G401 (cell line): ENCODE measurements around the gene HBE1. TPM values are rescaled to one million over a fixed set of nuclear protein-coding genes. Genes with fewer than 3 reads are reported as not detected.

Experiments
- DNase-seq: peaks from one replicate; pipeline ENCODE4 v3.0.0-alpha.2; 2015; ENCODE audit warnings: low spot score
- in situ Hi-C: cut with HindIII; loops from 2 replicates; pipeline ENCODE4 v1.10.0; 2016; ENCODE audit warnings: low sequenced_read_pairs, mixed read lengths
- total RNA-seq: library from RNA; depleted of rRNA; stranded (reverse); fragments of >200 nt; shearing (Covaris generic); gene quantifications from 2 replicates; pipeline ENCODE4 v1.2.3, GENCODE V29; 2014

The HBE1 gene
- total RNA-seq, 1 experiment from 2014 or later = not detected

DNA sequence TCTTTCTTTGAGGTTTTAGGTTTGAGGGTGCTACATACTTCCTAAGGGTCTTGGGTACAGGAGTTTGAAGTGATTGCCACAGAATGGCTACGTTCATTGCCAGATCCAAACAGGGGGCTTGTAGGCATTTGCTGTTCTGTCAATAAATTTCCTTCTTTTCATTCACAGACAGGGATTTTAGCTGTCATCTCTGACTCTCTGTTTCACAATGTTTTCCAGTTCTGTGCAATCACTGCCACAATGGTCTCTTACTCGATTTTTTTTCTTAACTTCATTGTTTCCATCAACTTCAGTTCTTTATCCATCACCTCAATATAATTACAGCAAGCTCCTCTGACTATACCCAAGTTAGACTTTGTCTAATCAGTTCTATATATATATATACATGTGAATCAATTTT lies 29.3 kb downstream of the HBE1 start:
- no peak for DNase-seq
- in situ Hi-C loops = no loop called here

GRCh38 chr11:5240056-5240455 lies 29.7 kb downstream of the HBE1 start:
- in situ Hi-C loops = no loop called here
- no peak for DNase-seq

- in situ Hi-C loops = no loop called here
- DNase-seq = no peak
These were observed 30.7 kb downstream of the HBE1 start for GRCh38 chr11:5239046-5239445.

GRCh38 chr11:5238486-5238885 lies 31.3 kb downstream of the HBE1 start:
- in situ Hi-C loops = no loop called here
- DNase-seq = no peak

- DNase-seq = no peak
- in situ Hi-C loops = no loop called here
These were observed 32.3 kb downstream of the HBE1 start for GRCh38 chr11:5237420-5237819.

GRCh38 chr11:5235364-5236095 lies 34.2 kb downstream of the HBE1 start:
- no peak for DNase-seq
- in situ Hi-C loops = no loop called here

GRCh38 chr11:5234381-5234834 lies 35.3 kb downstream of the HBE1 start, which contains the start of gene HBD:
Gene HBD (minus strand): TSS chr11:5234483. CDS start chr11:5234433, 50 bp downstream.
- in situ Hi-C loops = no loop called here
- no peak for DNase-seq

GRCh38 chr11:5233307-5233706 lies 36.4 kb downstream of the HBE1 start:
- in situ Hi-C loops = no loop called here
- no peak for DNase-seq

GRCh38 chr11:5232821-5233220 lies 36.9 kb downstream of the HBE1 start:
- in situ Hi-C loops = no loop called here
- no peak for DNase-seq

GRCh38 chr11:5232176-5232575 lies 37.6 kb downstream of the HBE1 start:
- DNase-seq = no peak
- in situ Hi-C loops = no loop called here

GRCh38 chr11:5231111-5231510 lies 38.6 kb downstream of the HBE1 start:
- in situ Hi-C loops = no loop called here
- no peak for DNase-seq

DNA sequence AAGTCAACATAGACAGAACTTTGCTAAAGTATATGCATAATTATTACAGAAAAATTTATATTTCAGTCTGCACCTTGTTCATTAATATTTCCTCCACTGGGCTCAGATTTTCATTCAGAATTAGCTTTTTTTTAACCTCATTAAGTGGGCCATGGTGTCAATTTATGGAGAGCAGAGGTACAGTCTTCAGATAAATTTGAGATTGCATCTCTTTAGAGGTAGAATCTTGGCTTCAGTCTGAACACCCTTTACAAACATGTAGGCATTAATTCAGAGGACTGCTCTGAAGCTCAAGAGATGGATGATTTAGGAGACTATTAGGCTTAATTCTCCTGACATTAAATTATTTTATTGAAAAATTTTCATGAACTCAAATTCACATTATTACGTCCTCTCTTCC lies 39.5 kb downstream of the HBE1 start:
- no peak for DNase-seq
- in situ Hi-C loops = no loop called here

- in situ Hi-C loops = no loop called here
- DNase-seq = no peak
These were observed 39.9 kb downstream of the HBE1 start for GRCh38 chr11:5229796-5230195.

- no peak for DNase-seq
- in situ Hi-C loops = no loop called here
These were observed 40.4 kb downstream of the HBE1 start for GRCh38 chr11:5229356-5229755.

- in situ Hi-C loops = no loop called here
These were observed 41.6 kb downstream of the HBE1 start for GRCh38 chr11:5228124-5228523.

GRCh38 chr11:5227681-5228080 lies 42.1 kb downstream of the HBE1 start:
- no peak for DNase-seq
- in situ Hi-C loops = no loop called here

More at GRCh38 chr11:5228124-5228523, 41.6 kb downstream of the HBE1 start:
- DNase-seq = no peak

DNA sequence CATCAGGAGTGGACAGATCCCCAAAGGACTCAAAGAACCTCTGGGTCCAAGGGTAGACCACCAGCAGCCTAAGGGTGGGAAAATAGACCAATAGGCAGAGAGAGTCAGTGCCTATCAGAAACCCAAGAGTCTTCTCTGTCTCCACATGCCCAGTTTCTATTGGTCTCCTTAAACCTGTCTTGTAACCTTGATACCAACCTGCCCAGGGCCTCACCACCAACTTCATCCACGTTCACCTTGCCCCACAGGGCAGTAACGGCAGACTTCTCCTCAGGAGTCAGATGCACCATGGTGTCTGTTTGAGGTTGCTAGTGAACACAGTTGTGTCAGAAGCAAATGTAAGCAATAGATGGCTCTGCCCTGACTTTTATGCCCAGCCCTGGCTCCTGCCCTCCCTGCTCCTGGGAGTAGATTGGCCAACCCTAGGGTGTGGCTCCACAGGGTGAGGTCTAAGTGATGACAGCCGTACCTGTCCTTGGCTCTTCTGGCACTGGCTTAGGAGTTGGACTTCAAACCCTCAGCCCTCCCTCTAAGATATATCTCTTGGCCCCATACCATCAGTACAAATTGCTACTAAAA lies 42.9 kb downstream of the HBE1 start, which contains the start of gene HBB:
TSS of gene HBB (minus strand) at position 340 of the 579 bp plus-strand sequence. CDS start at position 290, 50 bp downstream.
- DNase-seq = no peak
- in situ Hi-C loops = no loop called here

GRCh38 chr11:5225480-5225871 lies 44.3 kb downstream of the HBE1 start:
- DNase-seq = no peak
- in situ Hi-C loops = no loop called here

DNA sequence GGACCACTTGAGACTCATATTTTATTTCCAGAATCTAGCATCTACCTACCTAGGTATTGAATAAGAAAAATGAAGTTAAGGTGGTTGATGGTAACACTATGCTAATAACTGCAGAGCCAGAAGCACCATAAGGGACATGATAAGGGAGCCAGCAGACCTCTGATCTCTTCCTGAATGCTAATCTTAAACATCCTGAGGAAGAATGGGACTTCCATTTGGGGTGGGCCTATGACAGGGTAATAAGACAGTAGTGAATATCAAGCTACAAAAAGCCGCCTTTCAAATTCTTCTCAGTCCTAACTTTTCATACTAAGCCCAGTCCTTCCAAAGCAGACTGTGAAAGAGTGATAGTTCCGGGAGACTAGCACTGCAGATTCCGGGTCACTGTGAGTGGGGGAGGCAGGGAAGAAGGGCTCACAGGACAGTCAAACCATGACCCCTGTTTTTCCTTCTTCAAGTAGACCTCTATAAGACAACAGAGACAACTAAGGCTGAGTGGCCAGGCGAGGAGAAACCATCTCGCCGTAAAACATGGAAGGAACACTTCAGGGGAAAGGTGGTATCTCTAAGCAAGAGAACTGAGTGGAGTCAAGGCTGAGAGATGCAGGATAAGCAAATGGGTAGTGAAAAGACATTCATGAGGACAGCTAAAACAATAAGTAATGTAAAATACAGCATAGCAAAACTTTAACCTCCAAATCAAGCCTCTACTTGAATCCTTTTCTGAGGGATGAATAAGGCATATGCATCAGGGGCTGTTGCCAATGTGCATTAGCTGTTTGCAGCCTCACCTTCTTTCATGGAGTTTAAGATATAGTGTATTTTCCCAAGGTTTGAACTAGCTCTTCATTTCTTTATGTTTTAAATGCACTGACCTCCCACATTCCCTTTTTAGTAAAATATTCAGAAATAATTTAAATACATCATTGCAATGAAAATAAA lies 44.9 kb downstream of the HBE1 start:
- in situ Hi-C loops = no loop called here
- DNase-seq = no peak

GRCh38 chr11:5223686-5224085 lies 46.1 kb downstream of the HBE1 start:
- no peak for DNase-seq
- in situ Hi-C loops = no loop called here
